ENCODE results near the gene FRMD1.

The FRMD1 gene

DNA sequence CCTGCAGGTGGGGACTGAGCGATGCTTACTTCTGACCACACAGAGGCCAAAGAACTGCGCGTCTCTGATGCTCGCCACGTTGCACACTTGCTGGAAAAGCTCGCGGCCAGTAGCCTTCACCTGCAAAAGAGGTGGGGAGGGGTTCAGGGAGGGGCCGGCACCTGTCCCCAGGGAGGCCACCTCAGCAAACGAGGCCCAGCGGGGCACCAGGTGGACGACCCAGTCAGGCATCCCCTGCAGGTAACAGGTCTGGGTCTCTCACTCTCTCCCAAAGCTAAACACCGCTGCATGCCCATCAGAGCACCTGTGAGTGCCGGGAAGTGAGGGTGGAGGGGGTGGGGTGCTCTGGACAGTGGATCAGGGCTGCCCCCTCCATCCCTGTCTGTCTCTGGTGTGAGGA, 3.8 kb downstream of the FRMD1 start:
- Histone ChIP-seq H3K36me3 (ENCODE audit: low read depth) (no peaks in the 10 kb centered on the region), H3K4me1 (ENCODE audit: insufficient read depth, poor library complexity, severe bottlenecking) (no peaks in the 10 kb centered on the region), H3K27ac (ENCODE audit: poor library complexity, severe bottlenecking) (no peak overlapping the region), H3K9me3 (ENCODE audit: severe bottlenecking) (no peaks in the 10 kb centered on the region), H3K27me3 (ENCODE audit: insufficient read depth, poor library complexity, severe bottlenecking) (no peaks in the 10 kb centered on the region), H3K4me3 (ENCODE audit: severe bottlenecking) (no peak overlapping the region)
- DNase-seq (ENCODE audit: low spot score) = no peak
- no peak for ATAC-seq (ENCODE audit: low read depth)
- TF ChIP-seq, protein P1, sequence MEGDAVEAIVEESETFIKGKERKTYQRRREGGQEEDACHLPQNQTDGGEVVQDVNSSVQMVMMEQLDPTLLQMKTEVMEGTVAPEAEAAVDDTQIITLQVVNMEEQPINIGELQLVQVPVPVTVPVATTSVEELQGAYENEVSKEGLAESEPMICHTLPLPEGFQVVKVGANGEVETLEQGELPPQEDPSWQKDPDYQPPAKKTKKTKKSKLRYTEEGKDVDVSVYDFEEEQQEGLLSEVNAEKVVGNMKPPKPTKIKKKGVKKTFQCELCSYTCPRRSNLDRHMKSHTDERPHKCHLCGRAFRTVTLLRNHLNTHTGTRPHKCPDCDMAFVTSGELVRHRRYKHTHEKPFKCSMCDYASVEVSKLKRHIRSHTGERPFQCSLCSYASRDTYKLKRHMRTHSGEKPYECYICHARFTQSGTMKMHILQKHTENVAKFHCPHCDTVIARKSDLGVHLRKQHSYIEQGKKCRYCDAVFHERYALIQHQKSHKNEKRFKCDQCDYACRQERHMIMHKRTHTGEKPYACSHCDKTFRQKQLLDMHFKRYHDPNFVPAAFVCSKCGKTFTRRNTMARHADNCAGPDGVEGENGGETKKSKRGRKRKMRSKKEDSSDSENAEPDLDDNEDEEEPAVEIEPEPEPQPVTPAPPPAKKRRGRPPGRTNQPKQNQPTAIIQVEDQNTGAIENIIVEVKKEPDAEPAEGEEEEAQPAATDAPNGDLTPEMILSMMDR (IDR thresholded peaks at IDR 0.05; ENCODE audit: poor library complexity, severe bottlenecking) = no peak

- TF ChIP-seq, protein P1 (IDR thresholded peaks at IDR 0.05; ENCODE audit: poor library complexity, severe bottlenecking) = no peak
- ATAC-seq (ENCODE audit: low read depth) = no peak
- no peaks in the 10 kb centered on the region for H3K4me1 ChIP-seq (ENCODE audit: insufficient read depth, poor library complexity, severe bottlenecking)
Measured at GRCh38 chr6:168073937-168074730, 4.9 kb downstream of the FRMD1 start.

GRCh38 chr6:168072730-168073129, 6.3 kb downstream of the FRMD1 start:
- TF ChIP-seq, protein P1 (IDR thresholded peaks at IDR 0.05; ENCODE audit: poor library complexity, severe bottlenecking) = no peak
- H3K9me3 ChIP-seq (ENCODE audit: severe bottlenecking) = no peaks in the 10 kb centered on the region
- no peak overlapping the region for H3K27ac ChIP-seq (ENCODE audit: poor library complexity, severe bottlenecking)
- ATAC-seq (ENCODE audit: low read depth) (no peak), DNase-seq (ENCODE audit: low spot score) (no peak)
- H3K36me3 ChIP-seq (ENCODE audit: low read depth) = no peaks in the 10 kb centered on the region
- no peak overlapping the region for H3K4me3 ChIP-seq (ENCODE audit: severe bottlenecking)
- H3K27me3 ChIP-seq (ENCODE audit: insufficient read depth, poor library complexity, severe bottlenecking) = no peaks in the 10 kb centered on the region
- no peaks in the 10 kb centered on the region for H3K4me1 ChIP-seq (ENCODE audit: insufficient read depth, poor library complexity, severe bottlenecking)

More at GRCh38 chr6:168073937-168074730, 4.9 kb downstream of the FRMD1 start:
- Histone ChIP-seq H3K36me3 (ENCODE audit: low read depth) (no peaks in the 10 kb centered on the region), H3K27ac (ENCODE audit: poor library complexity, severe bottlenecking) (no peak overlapping the region), H3K9me3 (ENCODE audit: severe bottlenecking) (no peaks in the 10 kb centered on the region), H3K4me3 (ENCODE audit: severe bottlenecking) (no peak overlapping the region), H3K27me3 (ENCODE audit: insufficient read depth, poor library complexity, severe bottlenecking) (no peaks in the 10 kb centered on the region)
- no peak for DNase-seq (ENCODE audit: low spot score)

DNA sequence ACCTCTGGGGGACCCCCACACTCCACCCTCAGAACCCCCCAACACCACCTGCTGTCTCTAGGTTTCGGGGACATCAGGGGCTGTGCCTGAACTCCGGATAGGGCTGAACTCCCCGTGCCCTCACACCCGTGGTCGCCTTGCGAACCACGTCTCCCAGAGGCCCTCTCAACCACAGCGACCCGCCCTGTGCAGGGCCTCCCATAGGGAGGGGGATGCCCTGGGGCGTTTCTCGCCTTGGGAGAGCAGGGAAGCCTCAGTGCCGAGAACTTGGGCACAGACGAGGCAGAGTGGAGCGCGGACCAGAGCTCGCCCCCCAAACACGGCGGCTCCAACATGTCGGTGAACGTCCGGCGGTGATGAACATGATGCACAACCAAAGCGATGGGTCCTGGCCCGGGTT, 6.8 kb downstream of the FRMD1 start:
- no peaks in the 10 kb centered on the region for H3K4me1 ChIP-seq (ENCODE audit: insufficient read depth, poor library complexity, severe bottlenecking)
- H3K27ac ChIP-seq (ENCODE audit: poor library complexity, severe bottlenecking) = no peak overlapping the region
- H3K36me3 ChIP-seq (ENCODE audit: low read depth) = no peaks in the 10 kb centered on the region
- TF ChIP-seq, protein P1 (IDR thresholded peaks at IDR 0.05; ENCODE audit: poor library complexity, severe bottlenecking) = no peak
- H3K27me3 ChIP-seq (ENCODE audit: insufficient read depth, poor library complexity, severe bottlenecking) = no peaks in the 10 kb centered on the region
- ATAC-seq (ENCODE audit: low read depth) = no peak; the same call in 2 of the 3 replicates
- H3K4me3 ChIP-seq (ENCODE audit: severe bottlenecking) = no peak overlapping the region
- no peaks in the 10 kb centered on the region for H3K9me3 ChIP-seq (ENCODE audit: severe bottlenecking)
- no peak for DNase-seq (ENCODE audit: low spot score)

- Histone ChIP-seq H3K27ac (ENCODE audit: poor library complexity, severe bottlenecking) (no peak overlapping the region), H3K36me3 (ENCODE audit: low read depth) (no peaks in the 10 kb centered on the region), H3K4me3 (ENCODE audit: severe bottlenecking) (no peak overlapping the region), H3K4me1 (ENCODE audit: insufficient read depth, poor library complexity, severe bottlenecking) (no peaks in the 10 kb centered on the region), H3K27me3 (ENCODE audit: insufficient read depth, poor library complexity, severe bottlenecking) (no peaks in the 10 kb centered on the region), H3K9me3 (ENCODE audit: severe bottlenecking) (no peaks in the 10 kb centered on the region)
- TF ChIP-seq, protein P1 (IDR thresholded peaks at IDR 0.05; ENCODE audit: poor library complexity, severe bottlenecking) = no peak
- peak; percentile 46; the same call in 2 of the 3 replicates for ATAC-seq (ENCODE audit: low read depth)
- DNase-seq (ENCODE audit: low spot score) = no peak
Measured at GRCh38 chr6:168071620-168072019, 7.4 kb downstream of the FRMD1 start.

Data from RWPE2 (cell line).